NT2/D1 (cell line): ENCODE results near the gene SUPT5H.

Source experiments
- DNase-seq: peaks from one replicate; pipeline ENCODE4 v3.0.0-alpha.2; 2011; ENCODE audit warnings: low read depth, low spot score
- H3K27me3 ChIP-seq: 2 replicates; pipeline ENCODE4 v1.6.0; 2011; ENCODE audit warnings: mild to moderate bottlenecking; ENCODE audit not compliant: insufficient read length, insufficient read depth
- H3K36me3 ChIP-seq: 2 replicates; pipeline ENCODE4 v1.6.1; 2011; ENCODE audit warnings: mild to moderate bottlenecking, low read length, mixed read lengths; ENCODE audit not compliant: insufficient read depth, insufficient read length
- H3K4me1 ChIP-seq: 2 replicates; pipeline ENCODE4 v1.5.1; 2011; ENCODE audit not compliant: insufficient read depth, insufficient read length
- H3K4me3 ChIP-seq: 2 replicates; pipeline ENCODE4 v1.5.1; 2011; ENCODE audit warnings: low read depth; ENCODE audit not compliant: insufficient read length
- H3K9ac ChIP-seq: 2 replicates; pipeline ENCODE4 v1.6.0; 2011; ENCODE audit warnings: low read depth; ENCODE audit not compliant: insufficient read length
- H3K9me3 ChIP-seq: 2 replicates; pipeline ENCODE4 v1.5.1; 2011; ENCODE audit warnings: mild to moderate bottlenecking, low read length; ENCODE audit not compliant: insufficient read depth
- SUZ12 ChIP-seq: IDR thresholded peaks from 2 replicates; pipeline ENCODE4 v1.6.1; 2011; ENCODE audit not compliant: insufficient read length, insufficient read depth; ENCODE audit errors: extremely low read depth
- YY1 ChIP-seq: IDR thresholded peaks from 2 replicates; pipeline ENCODE4 v1.6.1; 2011; ENCODE audit not compliant: insufficient read length, insufficient read depth
- ZNF274 ChIP-seq: IDR thresholded peaks from 2 replicates; pipeline ENCODE4 v1.6.1; 2011; ENCODE audit warnings: mild to moderate bottlenecking, low read depth, low read length

SUPT5H gene

DNA sequence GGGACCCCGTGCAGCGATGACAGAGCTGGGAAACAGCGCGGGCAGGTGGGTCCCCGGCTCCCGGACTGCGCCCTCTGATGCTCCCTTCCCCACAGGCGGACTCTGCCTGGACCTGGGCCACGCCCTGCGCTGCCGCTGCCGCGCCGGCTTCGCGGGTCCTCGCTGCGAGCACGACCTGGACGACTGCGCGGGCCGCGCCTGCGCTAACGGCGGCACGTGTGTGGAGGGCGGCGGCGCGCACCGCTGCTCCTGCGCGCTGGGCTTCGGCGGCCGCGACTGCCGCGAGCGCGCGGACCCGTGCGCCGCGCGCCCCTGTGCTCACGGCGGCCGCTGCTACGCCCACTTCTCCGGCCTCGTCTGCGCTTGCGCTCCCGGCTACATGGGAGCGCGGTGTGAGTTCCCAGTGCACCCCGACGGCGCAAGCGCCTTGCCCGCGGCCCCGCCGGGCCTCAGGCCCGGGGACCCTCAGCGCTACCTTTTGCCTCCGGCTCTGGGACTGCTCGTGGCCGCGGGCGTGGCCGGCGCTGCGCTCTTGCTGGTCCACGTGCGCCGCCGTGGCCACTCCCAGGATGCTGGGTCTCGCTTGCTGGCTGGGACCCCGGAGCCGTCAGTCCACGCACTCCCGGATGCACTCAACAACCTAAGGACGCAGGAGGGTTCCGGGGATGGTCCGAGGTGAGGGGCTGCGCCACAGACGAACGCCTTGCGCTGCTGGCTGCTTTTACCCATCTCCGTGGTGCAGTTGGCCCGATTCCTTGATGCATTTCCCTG, 61.7 kb downstream of the SUPT5H start:
- TF ChIP-seq SUZ12 (no peak), YY1 (no peak), ZNF274 (no peak)
- H3K27me3 ChIP-seq: peaks cover 72% of the 10 kb centered on the region
- H3K4me3 ChIP-seq: peak overlapping the region; percentile 63
- H3K9ac ChIP-seq: peak overlapping the region; percentile 76
- H3K9me3 ChIP-seq: peaks cover 5% of the 10 kb centered on the region; the same call in 1 of the 2 replicates
- no peaks in the 10 kb centered on the region for H3K36me3 ChIP-seq
- peak; percentile 40 for DNase-seq
- H3K4me1 ChIP-seq: no peaks in the 10 kb centered on the region

DNA sequence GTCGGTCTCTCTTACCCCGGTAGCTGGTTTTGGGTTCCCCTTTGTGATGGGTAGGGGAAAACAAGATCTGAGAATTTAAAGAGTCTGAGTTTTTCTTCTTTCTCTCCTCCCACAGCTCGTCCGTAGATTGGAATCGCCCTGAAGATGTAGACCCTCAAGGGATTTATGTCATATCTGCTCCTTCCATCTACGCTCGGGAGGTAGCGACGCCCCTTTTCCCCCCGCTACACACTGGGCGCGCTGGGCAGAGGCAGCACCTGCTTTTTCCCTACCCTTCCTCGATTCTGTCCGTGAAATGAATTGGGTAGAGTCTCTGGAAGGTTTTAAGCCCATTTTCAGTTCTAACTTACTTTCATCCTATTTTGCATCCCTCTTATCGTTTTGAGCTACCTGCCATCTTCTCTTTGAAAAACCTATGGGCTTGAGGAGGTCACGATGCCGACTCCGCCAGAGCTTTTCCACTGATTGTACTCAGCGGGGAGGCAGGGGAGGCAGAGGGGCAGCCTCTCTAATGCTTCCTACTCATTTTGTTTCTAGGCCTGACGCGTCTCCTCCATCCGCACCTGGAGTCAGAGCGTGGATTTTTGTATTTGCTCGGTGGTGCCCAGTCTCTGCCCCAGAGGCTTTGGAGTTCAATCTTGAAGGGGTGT, 62.5 kb downstream of the SUPT5H start:
- TF ChIP-seq YY1 (no peak), ZNF274 (no peak), SUZ12 (no peak)
- Histone ChIP-seq H3K9me3 (peaks cover 5% of the 10 kb centered on the region; the same call in 1 of the 2 replicates), H3K9ac (peak overlapping the region; percentile 76), H3K27me3 (peaks cover 65% of the 10 kb centered on the region), H3K36me3 (no peaks in the 10 kb centered on the region), H3K4me1 (no peaks in the 10 kb centered on the region), H3K4me3 (peak overlapping the region; percentile 63)
- no peak for DNase-seq

DNA sequence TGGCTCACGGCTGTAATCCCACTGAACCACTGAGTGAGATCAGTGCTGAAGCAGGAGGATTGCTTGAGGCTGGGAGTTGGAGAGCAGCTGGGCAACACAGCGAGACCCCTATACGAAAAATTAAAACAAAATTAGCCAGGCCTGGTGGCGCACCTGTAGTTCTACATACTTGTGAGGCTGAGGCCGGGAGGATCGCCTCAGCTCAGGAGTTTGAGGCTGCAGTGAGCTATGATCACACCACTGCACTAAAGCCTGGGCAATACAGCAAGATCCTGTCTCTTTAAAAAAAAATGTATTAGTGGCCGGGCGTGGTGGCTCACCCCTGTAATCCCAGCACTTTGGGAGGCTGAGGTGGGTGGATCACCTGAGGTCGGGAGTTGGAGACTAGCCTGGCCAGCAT, 63.2 kb downstream of the SUPT5H start:
- H3K4me3 ChIP-seq: no peak overlapping the region
- peaks cover 62% of the 10 kb centered on the region for H3K27me3 ChIP-seq
- no peak for TF ChIP-seq SUZ12
- TF ChIP-seq YY1: no peak
- no peak for TF ChIP-seq ZNF274
- H3K4me1 ChIP-seq: no peaks in the 10 kb centered on the region
- peaks cover 5% of the 10 kb centered on the region; the same call in 1 of the 2 replicates for H3K9me3 ChIP-seq
- no peaks in the 10 kb centered on the region for H3K36me3 ChIP-seq
- H3K9ac ChIP-seq: no peak overlapping the region
- DNase-seq: no peak

DNA sequence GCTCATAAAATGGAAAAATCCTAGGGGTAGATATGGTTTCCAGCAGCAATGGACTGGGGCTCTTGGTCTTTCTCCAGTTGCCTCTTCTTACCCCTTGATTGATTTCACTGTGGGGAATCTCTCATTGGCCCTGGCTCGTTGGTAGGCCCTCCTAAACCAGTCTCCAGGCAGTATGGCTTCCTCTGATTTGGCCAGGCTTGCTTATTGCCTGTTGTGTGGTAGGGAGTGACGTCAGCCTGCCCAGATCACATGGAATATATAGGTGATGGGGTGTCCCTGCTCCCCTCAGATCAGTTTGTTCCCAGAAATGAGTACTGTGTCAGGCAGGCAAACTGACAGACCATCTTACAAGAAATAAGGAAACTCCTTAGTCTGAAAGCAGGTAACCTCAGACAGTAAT, 63.9 kb downstream of the SUPT5H start:
- TF ChIP-seq SUZ12 (no peak), YY1 (no peak), ZNF274 (no peak)
- Histone ChIP-seq H3K9me3 (peaks cover 5% of the 10 kb centered on the region; the same call in 1 of the 2 replicates), H3K9ac (no peak overlapping the region), H3K4me3 (no peak overlapping the region), H3K36me3 (no peaks in the 10 kb centered on the region), H3K27me3 (peaks cover 60% of the 10 kb centered on the region), H3K4me1 (no peaks in the 10 kb centered on the region)
- no peak for DNase-seq

DNA sequence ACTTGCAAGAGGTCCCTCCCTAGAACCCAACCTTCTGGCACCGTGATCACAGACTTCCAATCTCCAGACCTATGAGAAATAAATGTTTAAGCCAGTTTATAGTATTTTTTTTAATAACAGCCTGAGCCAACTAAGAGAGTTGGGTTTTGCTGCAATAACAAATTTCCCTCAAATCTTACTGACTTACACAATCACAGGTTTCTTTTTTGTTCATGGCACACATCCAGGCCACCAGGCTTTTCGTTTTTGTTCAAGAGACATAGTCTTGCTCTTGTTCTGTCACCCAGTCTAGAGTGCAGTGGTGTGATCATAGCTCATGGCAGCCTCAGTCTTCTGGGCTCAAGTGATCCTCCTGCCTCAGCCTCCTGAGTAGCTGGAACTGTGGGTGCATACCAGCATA, 67.6 kb downstream of the SUPT5H start:
- DNase-seq: no peak
- Histone ChIP-seq H3K4me3 (no peak overlapping the region), H3K9ac (no peak overlapping the region), H3K36me3 (no peaks in the 10 kb centered on the region), H3K4me1 (no peaks in the 10 kb centered on the region), H3K27me3 (peaks cover 43% of the 10 kb centered on the region), H3K9me3 (no peaks in the 10 kb centered on the region)
- TF ChIP-seq SUZ12 (no peak), YY1 (no peak)

DNA sequence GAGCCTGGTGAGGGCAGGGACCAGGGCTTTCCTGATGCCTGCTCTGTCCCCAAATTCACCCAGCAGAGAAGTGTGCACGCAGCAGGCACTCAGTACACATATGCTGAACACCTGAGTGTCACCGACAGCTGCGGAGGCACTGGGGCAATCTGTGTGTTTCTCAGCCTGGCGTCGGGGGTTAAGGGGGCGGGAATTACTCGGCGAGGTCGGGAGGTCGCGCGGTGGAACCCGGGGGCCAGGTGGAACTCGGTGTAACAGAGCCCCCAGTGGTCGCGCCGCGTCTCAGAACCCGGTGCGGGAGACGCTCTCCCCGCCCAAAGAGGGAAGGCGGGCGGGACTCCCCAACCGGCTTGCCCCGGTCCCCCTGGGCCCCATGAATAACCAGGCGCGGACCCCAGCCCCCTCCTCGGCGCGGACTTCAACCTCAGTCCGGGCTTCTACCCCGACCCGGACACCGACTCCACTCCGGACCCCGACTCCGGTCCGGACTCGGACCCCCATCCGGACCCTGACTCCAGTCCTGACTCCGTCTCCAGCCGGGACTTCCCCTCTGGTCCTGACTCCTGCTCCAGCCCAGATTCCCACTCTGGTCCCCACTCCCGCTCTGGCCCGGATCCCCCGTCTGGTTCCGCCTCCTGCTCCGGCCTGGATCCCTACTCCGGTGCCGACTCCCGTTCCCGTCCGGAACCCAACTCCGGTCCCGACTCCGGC, 69.6 kb downstream of the SUPT5H start, which contains the start of gene SELENOV:
Gene SELENOV, plus strand, starts transcription at position 300 of the 711 bp plus-strand sequence. Its CDS starts 74 bp downstream, at position 374.
- Histone ChIP-seq H3K36me3 (no peaks in the 10 kb centered on the region), H3K27me3 (peaks cover 28% of the 10 kb centered on the region), H3K9ac (peak within 1 kb of the TSS; percentile 87), H3K4me1 (no peaks in the 10 kb centered on the region), H3K9me3 (no peaks in the 10 kb centered on the region), H3K4me3 (peak within 1 kb of the TSS; percentile 75)
- no peak for DNase-seq
- no peak for TF ChIP-seq SUZ12
- TF ChIP-seq ZNF274: no peak
- TF ChIP-seq YY1: no peak
